Measurements from ENCODE around the gene CTAG1A.
"Not testable (repeated sequence)": the region's sequence is repeated elsewhere in the genome, so short reads cannot be mapped to it uniquely, and the experiment has no call there.

GRCh38 chrX:154575076-154575475 is 9.9 kb upstream of the CTAG1A start:
- TF ChIP-seq CTCF (conservative IDR thresholded peaks at IDR 0.05 in 1 of 2, IDR thresholded peaks at IDR 0.05 in 1 of 2; ENCODE audit: extremely low read depth in 1 of 2, insufficient read depth in 1 of 2, low read depth in 1 of 2, low read length in 2 of 2); EZH2 (IDR thresholded peaks at IDR 0.05; ENCODE audit: borderline replicate concordance, low read length): not testable (repeated sequence)
